GM12892 (cell line): ENCODE data around the gene SPATA13.

ENCODE experiments used
- POLR2A ChIP-seq: IDR thresholded peaks from 2 replicates; pipeline ENCODE4 v1.6.1; 2011; ENCODE audit warnings: low read depth, low read length, control low read depth
- POLR2AphosphoS5 ChIP-seq: IDR thresholded peaks from 2 replicates; pipeline ENCODE4 v1.6.1; 2011; ENCODE audit warnings: low read depth, low read length, control low read depth

DNA sequence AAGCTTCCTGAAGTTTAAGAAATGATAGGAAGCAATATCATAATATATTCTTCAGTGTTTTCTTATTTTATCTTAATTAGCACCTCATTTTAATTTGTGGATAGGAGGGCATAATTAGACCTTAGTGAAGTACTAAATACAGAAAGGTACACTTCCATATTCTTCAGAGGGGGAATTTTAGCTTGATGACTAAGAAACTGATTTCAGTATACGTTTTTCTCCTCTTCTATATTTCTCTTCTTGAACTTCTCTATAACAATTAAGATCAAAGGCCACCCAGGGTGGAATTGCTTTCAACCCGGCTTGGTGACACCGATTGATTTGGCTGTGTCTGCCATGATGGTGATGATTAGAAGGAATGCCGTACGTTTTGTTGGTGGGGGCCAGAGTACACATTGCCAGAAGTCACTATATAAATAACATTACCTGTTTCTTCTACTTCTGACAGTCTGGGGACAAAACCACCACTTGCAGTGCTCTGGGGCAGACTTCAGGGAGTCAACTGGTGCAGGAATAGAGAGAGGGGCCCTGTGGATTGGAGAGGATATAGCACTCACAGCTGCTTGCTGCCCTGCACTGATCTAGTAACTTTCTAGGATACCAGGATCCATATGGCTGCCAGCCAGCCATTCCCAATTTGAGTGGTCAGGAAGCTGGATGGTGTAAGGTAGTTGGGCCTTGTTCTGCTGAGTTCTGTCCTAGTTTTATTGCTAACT is 73.8 kb downstream of the SPATA13 start:
- TF ChIP-seq POLR2A (no peak), POLR2AphosphoS5 (no peak)
